Activated naive CD4-positive, alpha-beta T cell treated with anti-CD3 and anti-CD28 coated beads for 36 hours (primary cell): ENCODE results near the gene RAPH1. TPM values are rescaled to one million over a fixed set of nuclear protein-coding genes. Genes with fewer than 3 reads are reported as not detected.

Source experiments
- CTCF ChIA-PET: fragments of 350-600 bp; sonication (Branson Sonifier 250); formaldehyde crosslinking; loops from one replicate; lab custom pipeline; 2021; ENCODE audit warnings: antibody characterized with exemption; lab: Charles Lee
- DNase-seq: peaks from one replicate; pipeline ENCODE4 v3.0.0-alpha.2; 2020
- H3K27ac Mint-ChIP-seq: one replicate; pipeline ENCODE4 v1.8.0; 2021; ENCODE audit warnings: mild to moderate bottlenecking, mixed read lengths
- H3K27me3 Mint-ChIP-seq: one replicate; pipeline ENCODE4 v1.8.0; 2021; ENCODE audit warnings: low read depth, mixed read lengths
- H3K36me3 Mint-ChIP-seq: one replicate; pipeline ENCODE4 v1.8.0; 2021; ENCODE audit warnings: low read depth, mixed read lengths
- H3K4me1 Mint-ChIP-seq: one replicate; pipeline ENCODE4 v1.8.0; 2021; ENCODE audit warnings: low read depth, mixed read lengths
- H3K4me3 Mint-ChIP-seq: one replicate; pipeline ENCODE4 v1.8.0; 2021; ENCODE audit warnings: mild to moderate bottlenecking, moderate library complexity, mixed read lengths
- H3K9me3 Mint-ChIP-seq: one replicate; pipeline ENCODE4 v1.8.0; 2021; ENCODE audit warnings: mixed read lengths
- intact Hi-C: fragments of 100-400 bp; cut with micrococcal nuclease; formaldehyde crosslinking; loops from one replicate; pipeline ENCODE4 v1.15.1; 2023
- total RNA-seq, 2 experiments: library from RNA; stranded (reverse); gene quantifications; one replicate each; pipeline ENCODE4 v1.2.3, GENCODE V29; 2021

RAPH1 gene
- total RNA-seq, 2 experiments from 2014 or later, result 8.6 to 11.9 TPM

DNA sequence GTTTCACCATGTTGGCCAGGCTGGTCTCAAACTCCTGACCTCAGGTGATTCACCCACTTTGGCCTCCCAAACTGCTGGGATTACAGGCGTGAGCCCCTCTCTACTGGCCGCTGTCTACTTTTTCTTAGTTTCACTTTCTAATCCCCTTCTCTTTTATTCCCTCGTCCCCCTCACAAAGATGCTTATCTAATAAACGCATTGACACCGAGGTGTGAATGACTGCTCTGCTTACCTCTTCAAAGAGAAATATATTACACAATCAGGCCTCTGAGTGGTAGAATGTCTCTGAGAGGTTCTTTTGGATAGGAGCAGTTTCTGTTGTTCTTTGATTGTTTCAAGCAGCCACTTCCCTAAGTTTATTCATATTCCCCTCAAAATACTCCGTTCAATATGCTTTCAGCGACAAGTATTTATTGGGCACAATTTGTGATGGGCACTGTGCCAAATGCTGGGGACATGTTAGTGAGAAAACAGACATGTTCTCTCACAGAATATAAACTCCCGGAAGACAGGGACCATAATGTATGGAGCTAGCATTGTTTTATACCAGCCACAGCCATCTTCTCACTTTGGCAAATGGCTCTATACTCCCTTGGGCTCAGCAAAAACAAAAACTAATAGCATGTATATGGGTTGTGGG lies 34.7 kb upstream of the RAPH1 start:
- H3K27me3 Mint-ChIP-seq, result no peaks in the 10 kb centered on the region
- DNase-seq, result no peak
- H3K4me1 Mint-ChIP-seq, result no peaks in the 10 kb centered on the region
- CTCF ChIA-PET, result interaction anchor here (1.3 kb wide), 1 partner anchor 12 kb away, joined by 3 read pairs; no protein-coding TSS in a partner anchor
- H3K9me3 Mint-ChIP-seq, result no peaks in the 10 kb centered on the region
- intact Hi-C loops, result no loop called here
- no peaks in the 10 kb centered on the region for H3K36me3 Mint-ChIP-seq
- H3K27ac Mint-ChIP-seq, result no peak overlapping the region
- no peak overlapping the region for H3K4me3 Mint-ChIP-seq

DNA sequence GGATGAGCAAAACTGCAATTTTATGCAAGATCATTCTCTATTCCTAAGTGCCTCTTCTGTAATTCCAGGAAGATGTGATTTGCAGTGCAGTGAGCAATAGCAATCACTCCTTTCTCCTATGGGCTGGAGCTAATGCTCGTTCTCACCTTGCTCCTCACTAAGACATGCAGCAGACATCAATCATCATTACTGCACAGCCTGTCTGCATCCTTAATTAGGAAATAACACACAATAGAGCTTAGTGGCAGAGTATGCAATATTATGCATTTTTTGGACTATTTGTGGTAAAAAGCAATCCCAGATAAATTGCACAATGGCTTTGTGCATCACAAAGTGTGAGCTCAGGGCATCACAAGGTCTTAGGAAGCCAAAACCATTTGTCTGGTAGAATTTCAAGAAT lies 32.6 kb upstream of the RAPH1 start:
- Mint-ChIP-seq H3K4me1 (no peaks in the 10 kb centered on the region), H3K36me3 (no peaks in the 10 kb centered on the region), H3K27ac (no peak overlapping the region), H3K4me3 (no peak overlapping the region), H3K27me3 (no peaks in the 10 kb centered on the region), H3K9me3 (no peaks in the 10 kb centered on the region)
- intact Hi-C loops, result no loop called here
- no peak for DNase-seq
- CTCF ChIA-PET, result no interaction called here

DNA sequence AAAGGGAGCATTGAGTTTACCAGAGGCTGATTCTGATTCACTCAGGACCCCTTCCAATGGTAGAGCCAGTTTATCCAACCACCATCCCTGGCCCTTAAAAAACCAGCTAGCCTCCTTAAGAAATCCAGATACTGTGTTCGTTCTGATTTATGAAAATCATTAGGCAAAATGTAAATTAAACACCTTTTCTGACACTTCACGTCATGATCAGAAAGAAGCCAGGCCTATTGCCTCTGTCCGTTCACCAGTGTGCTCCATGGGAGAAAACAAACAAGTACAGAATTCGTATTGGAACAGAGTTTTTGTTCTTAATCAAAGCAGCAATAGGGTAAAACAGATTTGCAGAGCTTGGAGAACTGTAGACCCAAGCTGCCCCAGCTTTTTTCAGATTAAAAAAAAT lies 31.1 kb upstream of the RAPH1 start:
- H3K4me1 Mint-ChIP-seq, result no peaks in the 10 kb centered on the region
- H3K36me3 Mint-ChIP-seq, result no peaks in the 10 kb centered on the region
- no peaks in the 10 kb centered on the region for H3K27me3 Mint-ChIP-seq
- no peak overlapping the region for H3K4me3 Mint-ChIP-seq
- CTCF ChIA-PET, result interaction anchor here (0.6 kb wide), 1 partner anchor 113 kb away, joined by 5 read pairs; no protein-coding TSS in a partner anchor
- intact Hi-C loops, result no loop called here
- no peak overlapping the region for H3K27ac Mint-ChIP-seq
- DNase-seq, result no peak
- no peaks in the 10 kb centered on the region for H3K9me3 Mint-ChIP-seq

DNA sequence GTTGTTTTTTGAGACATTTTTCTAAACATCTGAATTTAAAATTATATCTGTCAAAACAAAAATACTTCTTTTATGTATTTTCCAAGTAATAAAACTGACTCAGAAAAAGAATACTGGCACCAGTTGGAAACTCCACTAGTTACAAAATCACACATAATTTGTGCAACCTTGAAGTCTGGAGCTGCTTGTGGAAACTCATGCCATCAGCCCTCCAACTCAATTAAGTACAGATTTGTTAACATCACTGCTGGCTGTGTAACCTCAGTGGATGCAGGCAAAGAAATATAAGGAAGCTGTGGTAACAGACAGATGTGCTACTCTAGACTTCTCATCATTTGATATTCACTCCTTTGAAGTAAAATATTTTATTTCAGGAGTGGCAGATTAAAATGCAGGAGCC lies 30.0 kb upstream of the RAPH1 start:
- Mint-ChIP-seq H3K9me3 (no peaks in the 10 kb centered on the region), H3K4me1 (no peaks in the 10 kb centered on the region), H3K36me3 (no peaks in the 10 kb centered on the region), H3K27ac (no peak overlapping the region), H3K27me3 (no peaks in the 10 kb centered on the region), H3K4me3 (no peak overlapping the region)
- CTCF ChIA-PET, result no interaction called here
- no peak for DNase-seq
- intact Hi-C loops, result no loop called here

DNA sequence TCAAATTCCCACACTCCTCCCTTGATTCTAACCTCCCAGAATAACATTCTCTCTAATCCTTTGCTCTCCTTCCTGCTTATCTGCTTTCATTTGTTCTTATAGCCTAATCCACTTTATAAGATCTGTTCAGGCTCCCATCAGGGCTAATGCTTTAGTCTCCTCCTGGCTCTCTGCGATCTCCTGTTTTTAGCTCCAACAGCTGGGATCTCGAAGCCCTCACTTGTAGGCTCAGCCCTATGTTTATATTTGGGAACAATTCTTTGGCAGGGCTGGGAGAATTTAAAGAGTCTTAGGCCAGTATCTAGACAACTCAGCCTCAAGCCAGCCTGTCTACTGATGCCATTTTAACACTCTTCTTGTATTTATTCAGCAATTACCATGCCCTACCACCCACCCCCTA lies 27.2 kb upstream of the RAPH1 start:
- no peaks in the 10 kb centered on the region for H3K27me3 Mint-ChIP-seq
- no peaks in the 10 kb centered on the region for H3K9me3 Mint-ChIP-seq
- H3K36me3 Mint-ChIP-seq, result no peaks in the 10 kb centered on the region
- H3K27ac Mint-ChIP-seq, result no peak overlapping the region
- intact Hi-C loops, result no loop called here
- CTCF ChIA-PET, result interaction anchor here (0.6 kb wide), 1 partner anchor 44 kb away, joined by 3 read pairs; no protein-coding TSS in a partner anchor
- no peak overlapping the region for H3K4me3 Mint-ChIP-seq
- H3K4me1 Mint-ChIP-seq, result no peaks in the 10 kb centered on the region
- no peak for DNase-seq

DNA sequence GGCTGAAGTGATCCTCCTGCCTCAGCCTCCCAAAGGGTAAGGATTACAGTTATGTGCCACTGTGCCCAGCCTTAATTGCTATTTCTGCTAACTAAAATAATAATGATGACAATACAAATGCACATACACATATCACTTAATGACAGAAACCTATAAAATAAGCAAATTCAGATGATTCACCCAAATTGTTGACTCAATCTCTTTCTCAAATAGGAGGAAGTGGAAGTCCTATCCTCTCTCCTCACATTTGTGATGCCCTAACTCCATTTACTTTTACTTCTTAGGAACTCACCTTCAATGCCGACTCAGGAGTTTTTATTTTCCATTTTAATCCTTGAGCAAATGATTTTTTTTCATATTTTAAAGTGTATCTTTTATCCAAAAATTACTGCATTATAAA lies 24.5 kb upstream of the RAPH1 start:
- H3K9me3 Mint-ChIP-seq, result no peaks in the 10 kb centered on the region
- H3K4me3 Mint-ChIP-seq, result no peak overlapping the region
- CTCF ChIA-PET, result no interaction called here
- no peak for DNase-seq
- H3K36me3 Mint-ChIP-seq, result no peaks in the 10 kb centered on the region
- no peak overlapping the region for H3K27ac Mint-ChIP-seq
- no peaks in the 10 kb centered on the region for H3K4me1 Mint-ChIP-seq
- intact Hi-C loops, result no loop called here
- H3K27me3 Mint-ChIP-seq, result no peaks in the 10 kb centered on the region

DNA sequence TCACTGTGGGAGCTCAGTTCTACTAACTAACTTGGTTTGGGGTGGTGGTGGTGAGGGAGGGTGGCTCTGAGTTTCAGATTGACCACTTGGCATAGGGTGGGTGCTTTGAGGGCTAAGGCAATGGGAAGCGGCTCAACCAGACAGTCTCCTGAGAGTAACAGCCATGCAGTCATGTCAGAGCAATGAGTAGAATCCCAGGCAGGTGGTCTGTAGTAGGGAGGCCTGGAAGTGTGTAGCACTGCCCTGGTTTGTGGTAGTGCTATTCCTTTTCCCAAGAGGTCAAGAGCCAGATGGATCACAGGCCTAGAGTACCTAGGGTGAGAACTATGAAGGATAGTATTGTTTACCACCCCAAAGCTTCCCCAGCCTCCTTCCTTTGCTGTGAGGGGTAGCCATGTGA lies 18.7 kb upstream of the RAPH1 start:
- CTCF ChIA-PET, result interaction anchor here (0.6 kb wide), 1 partner anchor 100 kb away, joined by 5 read pairs; no protein-coding TSS in a partner anchor
- Mint-ChIP-seq H3K4me1 (peaks cover under 1% of the 10 kb centered on the region), H3K36me3 (no peaks in the 10 kb centered on the region), H3K27me3 (no peaks in the 10 kb centered on the region), H3K4me3 (no peak overlapping the region), H3K9me3 (no peaks in the 10 kb centered on the region), H3K27ac (no peak overlapping the region)
- intact Hi-C loops, result no loop called here
- DNase-seq, result no peak

DNA sequence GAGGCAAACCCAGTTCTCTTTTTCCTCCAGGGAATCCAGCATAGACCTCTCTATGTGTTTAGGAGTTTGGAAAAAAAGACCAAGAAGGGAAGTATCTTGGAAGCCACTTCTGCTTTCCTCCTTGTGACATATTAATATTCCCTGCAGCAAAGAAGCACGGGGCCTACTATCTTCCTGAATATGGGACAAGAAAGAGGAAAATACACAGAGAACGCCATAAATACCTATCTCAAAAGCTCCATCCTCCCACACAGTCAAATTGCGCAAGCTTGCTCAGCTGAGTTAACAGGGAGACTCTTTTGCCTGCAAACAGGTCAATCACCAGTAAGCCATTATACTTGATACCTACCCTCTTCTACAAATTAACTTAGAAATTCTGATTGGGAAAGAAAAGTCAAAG lies 16.7 kb upstream of the RAPH1 start:
- Mint-ChIP-seq H3K27me3 (no peaks in the 10 kb centered on the region), H3K4me3 (no peak overlapping the region), H3K36me3 (no peaks in the 10 kb centered on the region), H3K9me3 (no peaks in the 10 kb centered on the region), H3K27ac (no peak overlapping the region), H3K4me1 (peaks cover 7% of the 10 kb centered on the region)
- no peak for DNase-seq
- CTCF ChIA-PET, result no interaction called here
- intact Hi-C loops, result no loop called here

DNA sequence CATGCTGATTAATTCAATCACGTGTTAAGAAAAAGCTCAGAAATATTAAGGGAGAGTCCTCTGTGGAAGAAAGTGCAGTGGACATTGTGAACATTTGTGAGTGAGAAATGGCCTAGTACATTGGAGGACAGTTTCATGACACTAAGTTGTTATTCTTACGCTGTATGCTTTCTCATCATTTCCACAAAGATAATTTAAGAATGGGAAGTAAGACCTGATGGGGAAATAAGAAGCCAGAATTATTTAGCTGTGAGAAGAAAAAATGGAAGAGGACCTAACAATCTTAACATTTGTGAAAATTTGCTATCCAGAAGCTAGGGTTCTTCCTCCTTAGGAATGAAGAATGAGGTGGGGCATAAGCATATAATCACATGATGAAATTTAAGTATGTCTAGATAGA lies 15.2 kb upstream of the RAPH1 start:
- H3K9me3 Mint-ChIP-seq, result no peaks in the 10 kb centered on the region
- H3K27ac Mint-ChIP-seq, result no peak overlapping the region
- H3K4me1 Mint-ChIP-seq, result peaks cover 7% of the 10 kb centered on the region
- no peak overlapping the region for H3K4me3 Mint-ChIP-seq
- DNase-seq, result no peak
- intact Hi-C loops, result no loop called here
- no peaks in the 10 kb centered on the region for H3K27me3 Mint-ChIP-seq
- H3K36me3 Mint-ChIP-seq, result no peaks in the 10 kb centered on the region
- CTCF ChIA-PET, result interaction anchor here (1.2 kb wide), 1 partner anchor 35 kb away, joined by 3 read pairs; no protein-coding TSS in a partner anchor

DNA sequence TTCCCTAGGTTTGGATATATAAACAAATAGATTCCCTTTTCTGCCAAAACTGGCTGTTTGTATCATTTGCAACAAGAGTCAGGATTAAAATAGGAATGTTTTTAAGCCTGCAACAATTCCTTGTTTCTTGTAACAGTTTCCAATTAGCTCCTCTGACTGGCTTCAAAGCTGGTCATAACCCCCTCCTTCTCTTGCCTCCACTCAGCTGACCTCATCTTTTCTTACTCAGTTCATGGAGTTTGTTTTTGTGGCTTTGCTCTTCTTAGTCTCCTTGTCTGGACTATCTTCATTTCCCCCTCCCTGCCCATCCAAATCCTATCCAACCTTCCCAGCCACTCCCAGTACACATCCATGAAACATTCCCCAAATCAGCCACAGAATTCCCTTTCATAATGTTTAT lies 14.3 kb upstream of the RAPH1 start:
- intact Hi-C loops, result no loop called here
- H3K27ac Mint-ChIP-seq, result no peak overlapping the region
- no peaks in the 10 kb centered on the region for H3K36me3 Mint-ChIP-seq
- no peak overlapping the region for H3K4me3 Mint-ChIP-seq
- no peaks in the 10 kb centered on the region for H3K9me3 Mint-ChIP-seq
- peaks cover 7% of the 10 kb centered on the region for H3K4me1 Mint-ChIP-seq
- no peak for DNase-seq
- H3K27me3 Mint-ChIP-seq, result no peaks in the 10 kb centered on the region
- CTCF ChIA-PET, result interaction anchor here (1.2 kb wide), 1 partner anchor 34 kb away, joined by 3 read pairs; no protein-coding TSS in a partner anchor

DNA sequence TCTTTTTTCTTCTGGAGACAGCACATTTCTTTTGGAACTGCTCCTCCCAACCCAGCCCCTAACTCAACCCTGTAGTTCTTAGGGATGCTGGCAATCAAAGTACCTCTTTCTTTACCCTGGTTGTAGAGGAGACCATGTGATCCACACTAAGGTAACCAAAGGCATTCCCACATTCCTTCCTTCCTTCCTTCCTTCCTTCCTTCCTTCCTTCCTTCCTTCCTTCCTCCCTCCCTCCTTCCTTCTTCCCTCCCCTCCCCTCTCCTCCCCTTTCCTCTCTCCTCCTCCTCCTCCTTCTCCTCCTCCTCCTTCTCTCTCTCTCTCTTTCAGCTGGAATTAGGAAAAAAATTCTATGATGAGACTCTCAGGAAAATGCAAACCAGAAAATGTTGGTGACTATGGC lies 13.8 kb upstream of the RAPH1 start:
- CTCF ChIA-PET, result no interaction called here
- intact Hi-C loops, result no loop called here
- DNase-seq, result no peak
- no peak overlapping the region for H3K4me3 Mint-ChIP-seq
- H3K9me3 Mint-ChIP-seq, result no peaks in the 10 kb centered on the region
- H3K27me3 Mint-ChIP-seq, result no peaks in the 10 kb centered on the region
- no peak overlapping the region for H3K27ac Mint-ChIP-seq
- peaks cover 7% of the 10 kb centered on the region for H3K4me1 Mint-ChIP-seq
- H3K36me3 Mint-ChIP-seq, result no peaks in the 10 kb centered on the region

DNA sequence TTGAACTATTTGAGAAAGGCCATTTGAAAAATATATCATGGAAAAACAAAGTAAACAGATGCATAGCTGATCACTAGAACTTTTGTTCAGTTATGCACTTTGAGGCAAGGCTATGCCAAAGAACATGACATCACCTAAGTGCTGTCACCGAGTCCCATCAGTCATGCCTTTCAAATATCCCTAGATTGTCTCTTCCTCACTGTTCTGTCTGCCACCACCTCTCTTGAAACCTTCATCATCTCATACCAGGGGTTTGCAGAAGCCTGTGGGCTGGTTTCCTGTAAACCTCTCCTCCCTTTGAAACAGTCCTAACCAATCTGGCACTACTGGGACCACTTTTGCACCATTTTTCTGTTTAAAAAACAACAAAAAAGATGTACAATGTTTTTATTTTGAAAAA lies 12.3 kb upstream of the RAPH1 start:
- Mint-ChIP-seq H3K4me1 (peaks cover 7% of the 10 kb centered on the region), H3K27me3 (no peaks in the 10 kb centered on the region), H3K9me3 (no peaks in the 10 kb centered on the region), H3K36me3 (no peaks in the 10 kb centered on the region), H3K27ac (no peak overlapping the region), H3K4me3 (no peak overlapping the region)
- no peak for DNase-seq
- intact Hi-C loops, result no loop called here
- CTCF ChIA-PET, result interaction anchor here (0.6 kb wide), 1 partner anchor 42 kb away, joined by 4 read pairs; no protein-coding TSS in a partner anchor

DNA sequence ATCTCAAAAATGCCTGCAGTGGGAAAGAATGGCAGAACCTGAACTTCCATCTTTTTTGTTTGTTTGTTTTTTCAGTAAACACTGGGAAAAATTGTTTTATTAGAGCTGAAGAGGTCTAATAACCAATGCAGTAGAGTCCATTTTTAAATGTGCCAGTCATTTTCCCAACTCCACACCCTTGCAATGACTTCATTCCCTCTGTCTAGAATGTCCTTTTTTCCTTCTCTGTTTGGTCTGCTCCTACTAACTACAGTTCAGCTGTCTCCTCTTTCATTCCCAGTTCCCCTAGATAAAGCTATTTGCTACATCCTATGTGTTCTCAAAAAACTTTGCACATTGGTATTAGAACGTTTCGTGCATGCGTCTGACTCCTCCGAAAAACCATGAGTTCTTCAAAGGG lies 9.3 kb upstream of the RAPH1 start:
- CTCF ChIA-PET, result interaction anchor here (0.6 to 1.7 kb wide), 2 partner anchors 63 to 100 kb away, joined by 3 to 4 read pairs; no protein-coding TSS in a partner anchor
- H3K27me3 Mint-ChIP-seq, result no peaks in the 10 kb centered on the region
- DNase-seq, result no peak
- intact Hi-C loops, result no loop called here
- H3K4me3 Mint-ChIP-seq, result no peak overlapping the region
- H3K4me1 Mint-ChIP-seq, result peaks cover 7% of the 10 kb centered on the region
- H3K9me3 Mint-ChIP-seq, result no peaks in the 10 kb centered on the region
- no peak overlapping the region for H3K27ac Mint-ChIP-seq
- H3K36me3 Mint-ChIP-seq, result no peaks in the 10 kb centered on the region
